NCI-H2196 treated with DMSO at 0.1 percent for 48 hours (cell line): ENCODE data around the gene TSEN15.

Experiments used
- DNase-seq: peaks from one replicate; lab custom pipeline; 2025; ENCODE audit not compliant: unreplicated experiment; lab: John Stamatoyannopoulos, UW

Gene TSEN15

DNA sequence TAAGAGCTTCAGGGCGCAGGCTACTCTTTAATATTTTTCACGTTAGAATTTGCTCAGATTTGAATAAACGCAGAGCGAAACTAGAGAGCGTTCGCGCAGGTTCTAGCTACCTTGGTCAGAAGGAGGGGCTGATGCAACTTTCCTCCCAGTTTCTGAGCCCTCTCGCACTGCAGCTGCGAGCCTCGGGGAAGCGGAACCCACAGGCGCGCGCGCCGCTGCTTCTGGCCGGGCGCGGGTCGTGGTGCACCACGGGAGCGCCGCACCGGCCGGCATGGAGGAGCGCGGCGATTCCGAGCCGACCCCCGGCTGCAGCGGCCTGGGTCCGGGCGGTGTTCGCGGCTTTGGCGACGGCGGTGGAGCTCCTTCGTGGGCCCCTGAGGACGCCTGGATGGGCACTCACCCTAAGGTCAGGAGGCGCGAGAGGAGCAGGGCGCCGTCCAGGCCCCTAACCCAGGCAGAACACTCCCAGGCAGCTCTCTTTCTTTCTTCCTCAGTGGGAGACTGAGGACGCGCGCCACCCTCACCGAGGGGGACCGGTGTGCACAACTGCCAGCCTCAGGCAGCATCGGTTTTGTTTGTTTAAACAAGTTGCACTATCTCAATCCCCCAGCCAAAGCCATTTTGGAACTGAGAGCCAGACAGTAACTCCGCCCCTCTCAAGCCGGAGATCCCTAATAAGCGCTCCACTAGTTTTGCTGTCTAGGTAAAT lies at the start of gene TSEN15:
Gene TSEN15 (plus strand): TSS at position 246 of the 709 bp plus-strand sequence. CDS start 26 bp downstream, at position 272.
- DNase-seq = peak; percentile 59

DNA sequence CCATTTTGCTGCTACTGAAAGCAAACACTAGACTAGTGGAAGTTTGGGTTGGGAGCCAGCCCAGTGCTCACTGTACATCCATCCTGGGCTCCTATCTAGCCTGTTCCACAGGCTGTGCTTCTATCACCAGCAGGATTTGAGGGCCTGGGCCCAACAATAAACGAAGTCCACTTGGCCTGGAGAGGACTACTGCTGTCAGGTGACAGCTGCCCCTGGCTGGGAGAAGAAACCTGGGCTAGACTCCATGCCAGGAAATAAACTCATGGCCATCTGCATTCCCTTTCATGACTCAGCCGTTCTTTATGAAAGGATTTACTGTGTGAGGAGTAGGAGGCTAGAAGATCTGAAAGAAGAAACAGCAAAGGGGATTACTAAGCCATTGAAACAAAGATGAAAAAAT lies 49.5 kb upstream of the TSEN15 start:
- peak; percentile 39 for DNase-seq

DNA sequence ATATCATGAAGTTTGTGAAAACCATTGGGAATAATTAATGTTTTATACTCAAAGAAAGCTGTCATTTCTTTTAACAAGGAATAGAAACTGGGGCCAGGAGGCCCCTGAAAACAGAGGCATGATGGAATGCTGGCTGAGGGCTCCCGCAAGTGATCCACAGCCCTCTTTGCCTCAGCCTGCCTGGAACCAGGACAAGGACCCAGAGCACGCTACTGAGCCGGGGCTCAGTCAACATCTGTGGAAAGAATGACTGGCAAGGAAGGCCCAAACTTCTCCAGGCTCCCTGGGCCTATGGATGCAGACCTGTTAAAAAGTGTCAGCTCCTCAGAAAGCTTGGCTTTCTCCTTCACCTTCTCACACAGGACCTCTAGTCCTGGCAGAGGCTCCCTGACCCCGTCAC lies 46.6 kb upstream of the TSEN15 start:
- DNase-seq = no peak

DNA sequence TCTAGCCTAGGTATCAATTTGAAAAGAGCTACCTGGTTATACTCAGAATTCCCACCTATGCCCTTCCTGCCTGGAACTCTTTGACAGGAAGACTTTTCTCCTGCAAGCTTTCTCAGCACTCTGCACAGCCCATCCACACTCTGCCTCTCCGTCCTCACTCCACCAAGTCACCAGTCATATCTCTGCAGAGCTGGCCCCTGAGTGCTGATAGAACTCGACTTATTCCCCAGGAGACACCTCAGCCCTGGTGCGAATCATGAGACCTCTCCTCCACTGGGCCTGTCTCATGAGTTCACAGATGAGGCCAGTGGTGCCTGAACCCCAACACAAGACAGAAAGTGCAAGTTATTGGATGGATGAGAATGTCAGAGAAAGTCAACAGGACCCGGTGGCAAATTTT lies 46.0 kb upstream of the TSEN15 start:
- no peak for DNase-seq

DNA sequence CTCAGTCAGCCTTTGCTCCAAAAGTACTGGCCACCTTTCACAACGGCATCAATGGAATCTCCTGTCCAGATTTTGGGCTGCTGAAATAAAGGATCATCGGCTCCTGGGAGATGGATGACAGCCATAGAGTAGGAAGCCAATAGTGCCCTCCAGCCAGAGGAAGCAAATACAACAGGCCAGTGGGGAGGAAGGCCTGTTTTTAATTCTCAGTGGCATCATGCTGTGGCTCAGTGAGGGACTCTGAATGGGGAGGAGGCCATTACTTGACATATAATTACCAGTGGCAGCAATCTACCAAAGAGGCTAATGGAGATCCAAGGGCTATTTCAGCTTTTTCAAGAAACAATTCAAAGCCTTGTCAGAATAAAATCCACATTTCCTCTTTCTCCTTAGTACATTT lies 40.7 kb upstream of the TSEN15 start:
- no peak for DNase-seq

DNA sequence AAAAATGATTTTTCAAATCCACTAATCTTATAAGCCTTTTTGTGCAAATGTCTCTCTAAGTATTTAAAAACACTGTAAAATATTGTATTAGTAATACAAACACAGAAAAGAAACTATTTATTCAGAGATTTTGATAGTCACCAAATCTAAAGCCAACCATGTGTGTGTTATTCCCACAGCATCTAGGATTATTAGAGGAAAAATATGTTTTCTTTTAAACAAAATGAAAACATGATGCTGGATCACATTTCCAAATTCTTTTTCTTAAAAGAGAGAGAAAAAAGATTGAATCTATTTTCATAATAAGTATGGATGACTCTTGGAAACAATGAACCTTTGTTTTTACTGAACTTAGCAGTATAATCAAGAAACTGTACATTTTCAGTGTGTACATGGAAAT lies 39.3 kb upstream of the TSEN15 start:
- DNase-seq = no peak

DNA sequence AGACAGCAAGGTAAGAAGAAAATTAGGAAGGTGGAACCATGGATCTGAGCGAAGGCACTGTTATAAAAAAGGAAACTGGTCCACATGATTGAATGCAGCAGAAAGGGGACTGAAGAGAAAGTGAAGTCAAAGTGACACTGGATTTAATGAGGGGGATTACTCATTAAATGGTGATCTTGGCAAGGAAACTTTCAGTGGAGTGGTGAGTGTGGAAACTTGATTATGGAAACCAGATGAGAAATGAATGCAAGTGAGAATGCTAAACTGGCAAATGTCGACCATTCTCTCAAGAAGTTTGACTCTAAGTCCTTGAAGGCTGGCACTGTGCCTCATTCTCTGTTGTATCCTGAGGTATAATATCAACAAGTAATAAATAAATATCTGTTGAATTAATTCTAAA lies 37.3 kb upstream of the TSEN15 start:
- no peak for DNase-seq

DNA sequence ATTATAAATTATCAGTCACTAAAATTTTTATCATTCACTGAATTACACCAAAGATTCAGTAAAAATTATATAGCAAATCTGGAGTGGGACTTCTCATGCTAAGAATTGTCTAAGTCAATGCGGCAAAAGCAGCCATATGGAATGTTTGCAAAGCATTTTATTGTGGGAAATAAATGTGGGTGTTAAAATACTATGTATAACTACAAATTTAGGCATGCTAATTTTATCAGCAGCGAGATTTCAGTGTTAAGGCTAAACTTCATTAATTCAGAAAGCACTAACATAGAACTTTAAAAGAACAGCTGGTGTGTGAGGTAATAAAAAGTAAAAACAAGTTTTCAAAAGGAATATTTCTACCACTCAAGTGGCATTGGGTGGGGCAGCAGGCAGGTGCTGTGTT lies 35.4 kb upstream of the TSEN15 start:
- no peak for DNase-seq

DNA sequence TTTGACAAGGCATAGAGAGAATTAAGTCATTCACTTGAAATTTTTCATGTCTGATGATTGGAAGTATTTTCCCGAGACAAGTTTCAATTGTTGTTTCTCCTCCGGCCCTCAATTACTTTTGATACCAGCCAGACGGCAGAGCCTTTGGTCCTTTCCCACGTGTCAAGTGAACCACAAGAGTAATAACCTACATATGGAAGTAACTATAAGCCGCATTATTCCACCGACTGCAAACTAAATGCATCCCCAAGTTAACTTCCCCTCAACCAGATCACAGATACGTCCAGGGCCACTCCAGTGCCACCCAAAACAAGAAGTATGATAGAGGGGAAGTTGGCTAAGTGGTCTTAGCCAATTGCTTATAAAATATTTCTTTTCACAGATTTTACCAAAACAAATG lies 34.2 kb upstream of the TSEN15 start:
- DNase-seq = no peak

DNA sequence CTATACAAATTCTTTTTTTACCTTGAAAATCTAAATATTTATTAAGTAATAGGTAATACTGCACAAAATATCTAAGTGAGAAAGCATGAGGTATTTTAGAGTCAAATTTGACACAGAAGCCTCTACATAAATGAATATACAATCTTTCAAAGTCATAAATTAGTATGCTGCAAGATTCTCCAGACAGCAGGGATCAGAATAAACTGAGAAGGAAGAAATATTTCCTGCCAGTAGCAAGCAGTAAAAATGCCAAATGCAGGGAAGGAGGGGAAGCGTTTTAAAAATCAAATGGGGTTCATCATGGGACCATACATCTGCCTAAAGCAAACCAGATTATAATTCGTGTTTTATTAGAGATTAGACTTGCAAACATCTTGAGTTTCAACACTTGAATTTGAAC lies 32.9 kb upstream of the TSEN15 start:
- DNase-seq = no peak

DNA sequence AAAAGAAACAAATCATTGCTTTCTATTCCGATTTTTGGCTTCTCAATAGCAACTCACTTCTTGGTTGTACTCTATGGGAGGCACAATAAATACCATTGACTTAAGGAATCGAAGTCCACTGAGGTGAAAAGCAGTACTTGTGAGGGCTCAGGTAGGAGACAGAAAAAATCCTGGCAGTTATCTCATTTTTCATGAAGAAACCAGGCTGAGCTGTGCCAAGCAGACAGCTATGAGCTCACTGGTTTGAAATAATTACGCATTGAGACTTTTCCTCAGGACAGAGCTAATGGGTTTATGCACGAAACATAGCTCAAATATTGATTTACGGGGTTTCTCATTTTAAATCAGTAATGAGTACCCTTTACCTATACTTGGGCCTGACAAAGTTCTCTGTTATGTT lies 32.5 kb upstream of the TSEN15 start:
- no peak for DNase-seq

DNA sequence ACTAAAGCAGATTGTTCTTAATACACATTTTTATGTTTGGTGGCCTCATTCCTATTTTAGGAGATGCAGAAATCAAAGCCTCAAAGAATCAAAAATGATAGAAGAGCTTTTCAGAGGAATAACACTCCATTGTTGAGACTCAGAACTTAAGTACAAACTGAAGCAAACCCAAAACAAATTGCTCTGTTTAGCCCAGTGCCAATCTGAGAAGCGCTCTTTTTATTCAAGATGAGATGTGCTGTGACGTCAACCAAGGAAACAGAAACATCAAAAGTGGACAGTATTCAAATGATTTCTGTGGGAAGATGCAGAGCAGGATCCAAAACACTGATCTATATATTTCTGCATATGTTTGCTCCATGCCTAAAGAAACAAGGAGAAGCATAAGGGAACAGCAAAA lies 32.0 kb upstream of the TSEN15 start:
- DNase-seq = no peak

DNA sequence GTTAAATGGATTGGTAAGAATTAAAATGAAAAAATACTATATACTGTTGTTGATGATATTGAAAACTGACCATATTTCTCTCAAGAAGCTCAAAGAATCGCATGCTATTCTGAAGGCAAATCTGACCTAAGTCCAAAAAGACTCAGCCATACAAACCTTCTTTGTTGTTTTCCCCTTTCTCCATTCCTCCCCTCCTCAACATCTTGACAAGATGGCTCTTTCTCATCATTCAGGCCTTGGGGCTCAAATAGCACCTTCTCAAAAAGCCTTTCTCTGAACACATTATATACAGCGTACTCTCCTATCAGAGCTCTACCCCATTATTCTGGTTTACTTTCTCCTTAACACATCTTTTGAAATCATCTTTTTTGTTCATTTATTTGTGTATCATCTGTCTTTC lies 31.2 kb upstream of the TSEN15 start:
- no peak for DNase-seq

DNA sequence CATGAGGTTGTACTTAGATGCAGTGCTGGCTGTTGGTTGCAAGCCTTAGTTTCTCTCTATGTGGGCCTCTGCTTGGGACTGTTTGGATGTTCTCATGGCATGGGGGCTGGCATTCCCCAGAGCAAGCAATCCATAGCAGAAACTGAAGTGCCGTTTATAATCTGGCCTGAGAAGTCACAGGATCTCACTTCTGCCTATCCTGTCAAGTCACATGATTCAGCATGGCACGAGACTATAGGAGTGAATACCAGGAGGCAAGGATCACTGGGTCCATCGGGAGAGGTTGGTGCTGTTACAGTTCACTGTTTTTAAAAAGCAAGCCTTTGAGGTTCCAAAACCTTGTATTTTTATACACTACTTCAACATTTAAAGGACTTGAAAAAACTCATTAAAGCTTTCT lies 30.7 kb upstream of the TSEN15 start:
- no peak for DNase-seq

DNA sequence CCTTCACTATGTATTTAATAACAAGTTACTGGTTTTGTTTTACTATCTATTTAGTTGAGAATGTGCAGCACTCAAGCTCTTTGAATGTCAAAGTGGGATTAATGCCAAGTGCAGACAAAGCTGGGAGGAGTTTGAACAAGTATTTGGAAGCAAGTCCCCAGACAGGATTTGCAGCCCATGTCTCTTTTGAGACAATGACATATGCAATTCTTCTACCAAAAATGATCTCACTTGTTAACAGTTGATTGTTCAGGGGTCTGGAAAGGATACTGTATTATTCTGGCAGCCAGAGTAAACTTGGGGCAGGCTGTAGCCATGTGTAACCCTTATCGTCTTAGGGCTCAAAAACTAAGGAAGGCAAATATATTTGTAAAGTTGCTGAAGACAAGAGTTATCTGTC lies 29.8 kb upstream of the TSEN15 start:
- DNase-seq = no peak

DNA sequence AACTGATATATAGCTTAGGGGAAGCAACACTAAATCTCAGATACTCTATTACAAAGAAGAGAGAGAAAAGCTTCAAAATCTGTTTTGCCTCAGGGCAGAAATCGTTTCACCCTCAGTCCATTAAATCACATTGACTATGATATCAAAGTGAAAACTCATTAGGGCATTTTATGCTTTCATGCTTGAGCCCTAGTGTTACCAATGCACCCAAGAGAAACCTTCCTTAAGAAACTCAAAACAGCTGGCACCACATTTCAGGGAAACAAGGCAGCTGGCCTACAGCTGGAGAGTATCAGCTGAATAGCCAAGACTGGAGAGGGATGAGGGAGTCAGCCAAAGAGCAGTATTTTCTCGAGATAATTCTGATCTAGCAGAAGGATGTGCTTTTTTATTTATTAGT lies 28.9 kb upstream of the TSEN15 start:
- no peak for DNase-seq

DNA sequence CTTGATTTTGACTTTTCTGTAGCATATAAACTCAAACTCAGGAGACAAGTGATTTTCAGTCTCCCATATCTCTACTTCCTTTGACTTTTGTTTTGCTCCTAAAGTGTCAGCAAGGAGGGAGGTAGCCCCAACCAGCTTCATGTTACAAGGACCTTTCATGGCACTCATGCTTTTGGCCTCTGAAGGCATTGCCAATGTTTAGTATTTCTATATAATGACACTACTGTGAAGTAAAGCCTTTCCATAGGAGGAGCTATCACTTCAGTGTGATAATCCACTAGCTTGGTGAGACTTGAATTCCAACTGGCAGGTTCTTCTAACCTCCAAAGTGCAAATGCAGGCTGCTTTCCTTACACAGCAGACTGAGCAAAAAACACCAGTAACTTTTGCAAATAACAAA lies 28.4 kb upstream of the TSEN15 start:
- no peak for DNase-seq

DNA sequence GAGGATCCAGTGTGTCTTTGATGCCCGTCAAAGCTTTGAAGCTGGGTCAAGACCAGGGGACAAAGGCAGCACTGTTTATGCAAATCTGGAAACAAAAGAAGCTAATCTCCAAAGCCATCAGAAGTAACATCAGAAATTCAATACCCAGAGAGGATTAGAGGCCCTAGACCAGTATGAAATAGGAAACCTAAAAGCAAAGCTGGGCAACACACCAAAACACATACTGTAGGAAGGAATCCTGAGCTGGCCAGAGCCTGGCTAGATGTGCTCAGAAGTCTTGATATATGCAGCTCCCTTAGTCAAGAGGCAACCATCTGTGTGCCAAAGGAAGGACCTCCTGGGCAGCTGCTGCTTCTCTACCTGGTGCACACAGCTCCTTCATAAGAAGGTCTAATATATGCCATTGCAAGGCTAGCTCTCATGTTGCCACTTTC lies 26.3 kb upstream of the TSEN15 start:
- peak; percentile 82 for DNase-seq

DNA sequence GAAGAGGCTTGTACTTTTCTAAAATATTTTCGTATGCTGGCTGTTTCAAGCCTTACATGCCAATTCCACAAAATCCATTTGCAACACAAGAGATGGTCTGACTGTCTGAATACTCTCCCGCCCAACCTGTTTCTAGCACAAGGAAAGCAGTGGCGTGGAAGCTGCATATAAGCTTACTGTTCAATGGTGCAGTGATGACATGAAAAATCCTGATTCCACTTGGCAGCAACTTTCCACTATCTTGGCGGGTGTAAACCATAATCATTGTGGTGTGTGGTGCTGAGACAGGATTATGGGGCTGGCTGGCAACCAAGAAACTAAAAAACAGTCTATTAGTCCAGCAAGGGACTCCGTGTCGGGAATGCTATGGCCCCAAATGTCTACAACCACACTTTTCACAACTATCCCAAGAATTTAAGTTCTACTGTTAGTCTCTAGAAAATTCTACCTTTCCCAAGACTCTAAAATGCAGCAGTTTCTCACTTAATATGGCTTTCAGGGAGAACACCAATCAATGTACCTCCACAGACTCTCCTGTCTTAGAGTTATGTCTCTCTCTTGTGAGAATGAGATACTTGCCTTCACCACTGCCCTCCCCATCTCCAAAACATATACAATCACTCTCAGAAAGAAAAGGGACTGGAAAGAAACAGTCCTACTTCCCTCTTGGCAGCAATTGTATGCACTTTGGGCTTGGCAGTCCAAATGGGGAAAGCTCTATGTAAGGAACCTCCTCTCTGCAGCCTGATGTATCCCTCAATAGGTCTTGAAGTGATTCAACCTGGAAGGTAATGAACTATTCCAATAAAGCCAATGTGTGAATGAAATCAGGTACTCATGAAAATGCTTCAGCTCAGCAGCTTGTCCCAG lies 23.5 kb upstream of the TSEN15 start:
- DNase-seq = no peak

DNA sequence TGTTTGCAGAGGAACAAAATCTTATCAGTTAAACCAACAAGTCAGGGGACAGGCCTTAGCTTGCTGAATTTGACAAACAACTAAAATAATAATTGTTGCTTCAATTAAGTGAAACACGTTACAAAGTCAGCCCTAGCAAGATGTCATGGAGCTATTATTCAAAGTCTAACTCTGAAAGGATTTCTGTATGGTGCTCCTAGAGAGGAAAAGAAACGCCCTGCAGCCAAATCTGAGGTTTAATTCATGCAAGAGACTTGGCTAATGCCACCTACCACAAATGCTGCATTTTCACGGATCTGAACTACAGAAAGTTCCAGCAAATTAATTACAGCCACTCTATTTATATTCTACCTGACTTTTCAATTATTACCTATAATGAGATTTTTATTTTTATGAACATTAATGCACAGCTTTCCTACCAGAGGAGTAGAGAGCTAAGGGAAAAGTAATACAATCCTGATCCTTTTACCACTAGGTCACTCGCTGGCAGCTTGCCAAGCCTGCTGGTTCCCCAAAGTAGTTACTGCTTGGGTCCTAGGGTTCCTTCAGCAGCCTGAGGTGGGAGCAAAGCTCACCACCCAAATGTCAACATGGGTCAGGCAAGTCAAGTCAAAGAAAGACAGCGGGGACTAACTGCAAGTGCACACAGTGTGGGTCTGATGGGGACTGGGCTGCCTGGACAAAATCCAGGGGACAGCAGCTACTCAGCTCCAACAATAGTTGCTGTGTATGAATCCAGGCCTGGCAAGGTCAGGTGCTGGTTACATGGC lies 22.5 kb upstream of the TSEN15 start:
- no peak for DNase-seq

DNA sequence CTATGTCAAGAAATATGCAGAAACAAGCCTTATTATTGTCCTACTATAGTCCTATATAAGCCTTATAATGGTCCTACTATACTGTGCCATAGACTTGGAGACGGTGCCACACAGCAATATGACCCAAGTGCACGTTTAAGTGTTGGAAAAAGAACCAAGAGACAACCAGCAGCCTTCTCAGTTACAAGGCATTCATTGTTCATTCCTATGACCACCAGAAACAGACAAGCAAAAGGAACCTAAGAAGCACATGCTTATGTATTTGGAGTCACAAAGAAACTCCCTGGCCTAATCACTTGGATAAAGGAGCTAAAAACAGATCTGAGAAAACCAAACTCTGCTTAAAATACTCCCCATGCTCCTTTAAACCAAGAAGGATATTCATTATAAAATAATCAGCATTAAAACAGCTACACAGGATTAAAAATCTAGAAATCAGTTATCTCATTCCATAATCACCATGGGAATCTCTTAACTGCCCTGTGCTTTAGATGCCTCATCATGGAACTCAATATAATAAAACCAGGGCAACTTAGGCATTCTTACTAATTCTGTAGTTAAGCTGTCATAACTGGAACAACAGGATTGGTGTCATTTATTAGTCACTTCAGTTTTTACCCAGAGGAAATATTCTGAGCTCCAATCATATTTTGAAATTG lies 21.0 kb upstream of the TSEN15 start:
- DNase-seq = no peak
